ENCODE measurements around the gene NHSL1.

DNA sequence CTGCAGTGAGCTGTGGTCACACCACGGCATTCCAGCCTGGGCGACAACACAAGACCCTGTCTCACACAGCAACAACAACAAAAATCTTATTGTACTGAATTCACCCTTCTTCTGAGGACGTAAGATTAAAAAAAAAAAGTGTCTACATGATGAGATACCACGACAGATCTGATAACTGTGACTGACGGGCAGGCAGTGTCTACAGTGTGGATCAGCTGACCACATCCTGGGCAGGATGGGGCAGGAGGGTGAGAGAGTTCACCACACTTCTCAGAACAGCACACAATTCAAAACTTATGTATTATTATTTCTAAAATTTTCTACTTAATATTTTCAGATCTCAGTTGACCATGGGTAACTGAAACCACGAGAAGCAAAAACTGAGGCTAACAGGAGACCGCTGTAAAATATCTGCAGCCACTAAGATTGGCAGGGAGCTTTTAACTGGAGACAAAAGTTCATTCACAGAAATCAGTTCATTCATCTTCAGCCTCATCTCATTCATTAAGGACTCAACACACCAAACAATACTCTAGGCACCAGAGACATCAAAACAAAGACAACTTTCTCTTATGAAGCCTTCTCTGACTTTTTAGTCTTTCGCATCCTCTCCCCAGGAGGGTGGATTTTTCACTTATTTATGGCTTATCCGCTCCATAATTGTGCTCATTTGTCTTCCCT lies 15.7 kb upstream of the NHSL1 start:
- TF ChIP-seq, protein P1, sequence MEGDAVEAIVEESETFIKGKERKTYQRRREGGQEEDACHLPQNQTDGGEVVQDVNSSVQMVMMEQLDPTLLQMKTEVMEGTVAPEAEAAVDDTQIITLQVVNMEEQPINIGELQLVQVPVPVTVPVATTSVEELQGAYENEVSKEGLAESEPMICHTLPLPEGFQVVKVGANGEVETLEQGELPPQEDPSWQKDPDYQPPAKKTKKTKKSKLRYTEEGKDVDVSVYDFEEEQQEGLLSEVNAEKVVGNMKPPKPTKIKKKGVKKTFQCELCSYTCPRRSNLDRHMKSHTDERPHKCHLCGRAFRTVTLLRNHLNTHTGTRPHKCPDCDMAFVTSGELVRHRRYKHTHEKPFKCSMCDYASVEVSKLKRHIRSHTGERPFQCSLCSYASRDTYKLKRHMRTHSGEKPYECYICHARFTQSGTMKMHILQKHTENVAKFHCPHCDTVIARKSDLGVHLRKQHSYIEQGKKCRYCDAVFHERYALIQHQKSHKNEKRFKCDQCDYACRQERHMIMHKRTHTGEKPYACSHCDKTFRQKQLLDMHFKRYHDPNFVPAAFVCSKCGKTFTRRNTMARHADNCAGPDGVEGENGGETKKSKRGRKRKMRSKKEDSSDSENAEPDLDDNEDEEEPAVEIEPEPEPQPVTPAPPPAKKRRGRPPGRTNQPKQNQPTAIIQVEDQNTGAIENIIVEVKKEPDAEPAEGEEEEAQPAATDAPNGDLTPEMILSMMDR (IDR thresholded peaks at IDR 0.05): no peak
- TF ChIP-seq POLR2A (IDR thresholded peaks at IDR 0.05): no peak
- no peak for TF ChIP-seq POLR2AphosphoS5 (IDR thresholded peaks at IDR 0.05)

Data from breast epithelium (tissue), 3 donors.